Heart right ventricle (tissue), 16 donors: Measurements from ENCODE around the gene RFT1. TPM values are rescaled to one million over a fixed set of nuclear protein-coding genes. Genes with fewer than 3 reads are reported as not detected.

Experiments used
- ATAC-seq, 8 donors: fragments of 200-7000 bp; cut with Tn5 transposase; one replicate each; pipeline ENCODE4 v1.9.1; 2020; ENCODE audit warnings: mild to moderate bottlenecking in 8 of 8, moderate library complexity in 8 of 8, moderate number of reproducible peaks in 1 of 8
- DNase-seq, 2 donors: peaks; one replicate each; pipeline ENCODE4 v3.0.0-alpha.2; 2020
- H3K27ac ChIP-seq, 10 donors: fragments of 200-600 bp; sonication (generic) in 2 of 10; one replicate each; pipeline versions ENCODE4 v1.5.0 to v1.8.0; 2020 to 2022; ENCODE audit warnings: mild to moderate bottlenecking in 3 of 10
- H3K27me3 ChIP-seq, 7 donors: fragments of 200-600 bp; one replicate each; pipeline ENCODE4 v1.8.0; 2021 to 2022; ENCODE audit warnings: mild to moderate bottlenecking in 2 of 7
- H3K36me3 ChIP-seq, 9 donors: fragments of 200-600 bp; sonication (generic) in 1 of 9; one replicate each; pipeline versions ENCODE4 v1.5.0 to v1.8.0; 2020 to 2022; ENCODE audit warnings: mild to moderate bottlenecking in 2 of 9
- H3K4me1 ChIP-seq, 9 donors: fragments of 200-600 bp; sonication (generic) in 1 of 9; one replicate each; pipeline versions ENCODE4 v1.5.0 to v1.8.0; 2020 to 2022; ENCODE audit warnings: mild to moderate bottlenecking in 4 of 9
- H3K4me3 ChIP-seq, 10 donors: fragments of 200-600 bp; sonication (generic) in 2 of 10; one replicate each; pipeline versions ENCODE4 v1.5.0 to v1.8.0; 2020 to 2022; ENCODE audit warnings: mild to moderate bottlenecking in 7 of 10, moderate library complexity in 2 of 10
- H3K9me3 ChIP-seq, 11 donors: fragments of 200-600 bp in 10 of 11; sonication (generic) in 2 of 11; one replicate each; pipeline versions ENCODE4 v1.5.0 to v1.8.0; 2013 to 2022; ENCODE audit warnings: mild to moderate bottlenecking in 2 of 11, control low read depth in 1 of 11, moderate library complexity in 1 of 11
- WGBS, 2 donors: extraction: QIAGEN DNeasy Blood & Tissue Kit; methylation state at CpG; one replicate each; pipeline ENCODE4 v1.1.7; 2013; ENCODE audit warnings: inconsistent platforms in 1 of 2; 5-methylcytosine and 5-hydroxymethylcytosine counted together
- intact Hi-C, 10 donors: fragments of 100-400 bp; cut with DNase I; formaldehyde crosslinking; loops; one replicate each; pipeline versions ENCODE4 v1.11.1 to v1.14.2; 2022
- polyA plus RNA-seq, 2 donors: library from polyadenylated mRNA; stranded (reverse); fragments of 200-250 nt; gene quantifications; one replicate each; pipeline ENCODE4 v1.2.3, GENCODE V29; 2013
- total RNA-seq, 10 donors: library from RNA; stranded (reverse); fragmentation: NEBNext Ultra II Directional in 3 of 10; extraction: Animal tissue kit (Norgen Biotek cat#: 25700) in 3 of 10; gene quantifications; one replicate each; pipeline versions ENCODE4 v1.2.1 to v1.2.4, GENCODE V29; 2021 to 2023
- TF ChIP-seq, protein P1 (sequence below), 9 donors: fragments of 200-600 bp; sonication (generic) in 2 of 9; IDR thresholded peaks; one replicate each; pipeline versions ENCODE4 v1.5.0 to v1.8.0; 2021 to 2022; ENCODE audit warnings: antibody characterized with exemption in 9 of 9, mild to moderate bottlenecking in 5 of 9, moderate library complexity in 1 of 9
- donor health status: Arrhythmogenic right ventricular cardiomyopathy.
- donor health status: ischemic (EF 13 %, LVEDD 7.1; RV severe dilation, severe dysfunction).
- donor health status: healthy with polysubstance abuse.
- donor health status: DM: no; HTN: yes; CAD: no.
- donor health status: DM: no; HTN: no; CAD: no.
- donor health status: ischemic (EF 25% LVEDD 6.9; RV normal size, moderate dysfunction).
- donor health status: ischemic (EF 25% LVEDD 5.7; RV mildly dilated, moderate dysfunction).
- donor health status: healthy.
- donor health status: DM: yes; HTN: yes; CAD: no.
- donor health status: Ischemic cardiomyopathy.
- donor health status: ischemic (EF 35%, LVEDD 5.7; RV mildly dilated, moderate dysfunction).
- donor health status: nonischemic (EF 11% LVEDD 7.7; RV severe dilation, severe dysfunction).
- donor health status: DM: yes; HTN: yes; CAD: no.
- donor health status: PGD.
- donor health status: ischemic (EF 29% LVEDD 5.4; RV normal size, mild dysfunction).
- donor health status: nonischemic (EF 23%, LVEDD 6.1; RV moderate dilation, normal function).

The RFT1 gene
- total and polyA plus RNA-seq, 12 donors, result 4.6 to 13.1 (median 9.1) TPM

DNA sequence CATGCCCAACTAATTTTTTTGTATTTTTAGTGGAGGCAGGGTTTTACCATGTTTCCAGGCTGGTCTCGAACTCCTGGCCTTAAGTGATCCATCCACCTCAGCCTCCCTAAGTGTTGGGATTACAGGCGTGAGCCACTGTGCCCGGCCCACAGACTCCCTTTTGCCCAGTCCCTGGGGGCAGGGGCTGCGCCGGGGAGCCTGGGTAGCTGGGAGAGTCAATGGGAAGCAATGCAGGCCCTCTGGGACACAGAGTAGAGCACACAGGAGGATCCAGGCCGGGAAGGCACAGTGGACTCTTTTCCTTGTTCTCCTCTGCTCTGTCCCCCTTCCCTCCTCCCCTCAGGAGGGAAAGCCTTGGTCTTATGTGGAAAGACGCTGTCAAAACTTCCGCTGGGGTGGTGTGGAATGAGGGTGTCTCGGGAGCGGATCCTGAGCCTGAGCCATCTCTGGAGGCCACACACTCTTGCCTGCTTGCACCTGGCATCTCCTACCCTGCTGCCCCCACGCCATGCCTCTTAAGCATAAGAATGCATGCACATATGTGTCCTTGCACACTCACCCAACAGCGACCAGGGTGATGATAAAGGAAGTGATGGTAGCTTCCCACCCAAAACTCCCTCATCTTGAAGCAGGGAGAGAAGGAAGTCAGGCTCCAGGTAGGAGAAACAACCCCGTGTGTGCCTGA is 18.9 kb upstream of the RFT1 start:
- no peak for ATAC-seq
- H3K9me3 ChIP-seq, result no peaks in the 10 kb centered on the region
- WGBS, 2 donors, result 81 to 87% methylated on average over 13 of the region's 13 CpGs

DNA sequence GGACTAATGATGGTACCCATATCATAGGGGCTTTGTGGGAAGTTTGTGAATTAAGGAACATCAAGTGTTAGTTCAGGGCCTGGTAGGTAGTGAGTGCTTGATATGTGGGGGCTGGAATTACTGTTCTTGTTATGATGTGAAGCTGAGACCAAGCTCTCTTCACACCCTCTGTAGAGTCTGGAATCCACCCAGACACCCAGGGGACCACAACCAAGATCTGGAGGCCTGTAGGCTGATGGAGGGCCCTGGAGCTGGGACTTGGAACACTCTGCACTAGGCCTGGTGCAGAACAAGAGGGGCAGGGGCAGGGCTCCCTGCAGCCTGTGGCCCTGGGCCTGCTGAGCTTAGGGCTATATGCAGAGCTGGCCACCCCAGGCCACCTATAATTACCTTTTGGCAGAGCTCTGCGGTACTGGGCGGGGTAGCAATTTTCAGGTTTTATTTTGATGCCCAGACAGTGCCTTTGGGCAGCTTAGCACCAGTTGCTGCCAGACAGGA is 17.7 kb upstream of the RFT1 start:
- no peaks in the 10 kb centered on the region for H3K36me3 ChIP-seq
- H3K27ac ChIP-seq, result no peak overlapping the region
- H3K27me3 ChIP-seq, result no peaks in the 10 kb centered on the region
- ATAC-seq, result no peak
- no peak for DNase-seq
- 94 to 96% methylated on average over 2 of the region's 2 CpGs for WGBS, 2 donors
- TF ChIP-seq, protein P1, sequence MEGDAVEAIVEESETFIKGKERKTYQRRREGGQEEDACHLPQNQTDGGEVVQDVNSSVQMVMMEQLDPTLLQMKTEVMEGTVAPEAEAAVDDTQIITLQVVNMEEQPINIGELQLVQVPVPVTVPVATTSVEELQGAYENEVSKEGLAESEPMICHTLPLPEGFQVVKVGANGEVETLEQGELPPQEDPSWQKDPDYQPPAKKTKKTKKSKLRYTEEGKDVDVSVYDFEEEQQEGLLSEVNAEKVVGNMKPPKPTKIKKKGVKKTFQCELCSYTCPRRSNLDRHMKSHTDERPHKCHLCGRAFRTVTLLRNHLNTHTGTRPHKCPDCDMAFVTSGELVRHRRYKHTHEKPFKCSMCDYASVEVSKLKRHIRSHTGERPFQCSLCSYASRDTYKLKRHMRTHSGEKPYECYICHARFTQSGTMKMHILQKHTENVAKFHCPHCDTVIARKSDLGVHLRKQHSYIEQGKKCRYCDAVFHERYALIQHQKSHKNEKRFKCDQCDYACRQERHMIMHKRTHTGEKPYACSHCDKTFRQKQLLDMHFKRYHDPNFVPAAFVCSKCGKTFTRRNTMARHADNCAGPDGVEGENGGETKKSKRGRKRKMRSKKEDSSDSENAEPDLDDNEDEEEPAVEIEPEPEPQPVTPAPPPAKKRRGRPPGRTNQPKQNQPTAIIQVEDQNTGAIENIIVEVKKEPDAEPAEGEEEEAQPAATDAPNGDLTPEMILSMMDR (IDR thresholded peaks at IDR 0.05), result no peak
- H3K9me3 ChIP-seq, result no peaks in the 10 kb centered on the region
- H3K4me3 ChIP-seq, result no peak overlapping the region
- H3K4me1 ChIP-seq, result peaks cover 0 to 40% (median 0%) of the 10 kb centered on the region in 9 donors
- intact Hi-C loops, result no loop called here

More for the DNA sequence above, 18.9 kb upstream of the RFT1 start:
- no peak for DNase-seq
- H3K27me3 ChIP-seq, result no peaks in the 10 kb centered on the region
- no peak overlapping the region for H3K4me3 ChIP-seq
- TF ChIP-seq, protein P1 (IDR thresholded peaks at IDR 0.05), result no peak
- no peaks in the 10 kb centered on the region for H3K36me3 ChIP-seq
- H3K27ac ChIP-seq, result no peak overlapping the region
- intact Hi-C loops, result no loop called here
- H3K4me1 ChIP-seq, result peaks cover 0 to 31% (median 0%) of the 10 kb centered on the region in 9 donors

DNA sequence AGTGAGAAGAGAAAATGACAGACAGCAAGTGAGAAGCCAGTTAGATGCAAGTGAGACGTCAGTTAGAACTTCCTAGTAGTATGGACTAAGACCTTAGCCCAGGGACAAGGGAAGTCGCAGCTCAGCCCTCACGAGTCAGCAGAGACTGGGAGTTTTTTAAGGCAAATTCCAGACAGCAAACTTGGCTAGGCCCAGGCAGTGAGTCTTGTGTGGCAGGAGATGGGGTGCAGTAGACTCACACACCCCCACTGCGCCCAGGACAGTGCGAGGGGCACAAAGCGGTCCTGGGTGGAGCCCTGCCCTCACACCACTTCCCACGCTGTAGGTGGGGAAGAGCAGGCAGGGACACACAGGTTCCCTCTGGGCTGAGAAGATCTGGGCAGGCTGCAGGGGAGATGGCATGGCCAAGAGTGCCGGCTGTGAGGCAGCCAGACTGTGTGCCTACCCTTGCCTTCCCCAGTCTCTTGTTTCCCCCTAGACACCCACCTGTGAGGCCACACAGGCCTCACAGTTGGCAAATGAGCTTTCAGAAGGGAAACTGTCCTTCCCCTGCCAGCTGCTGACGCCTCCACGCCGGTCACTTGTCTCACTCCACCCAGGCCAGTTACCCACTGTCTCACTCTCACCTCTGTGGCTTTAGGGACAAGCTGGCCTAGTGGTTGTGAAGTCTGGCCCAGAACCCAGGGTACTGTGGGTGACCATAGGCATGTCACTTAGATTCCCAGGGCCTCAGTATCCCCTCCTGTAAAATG is 17.1 kb upstream of the RFT1 start:
- Histone ChIP-seq H3K9me3 (no peaks in the 10 kb centered on the region), H3K27me3 (no peaks in the 10 kb centered on the region), H3K36me3 (no peaks in the 10 kb centered on the region), H3K4me3 (no peak overlapping the region), H3K4me1 (peaks cover 0 to 44% (median 0%) of the 10 kb centered on the region in 9 donors), H3K27ac (peak overlapping the region in 1 of 10 donors; percentile 61)
- no peak for DNase-seq
- TF ChIP-seq, protein P1 (IDR thresholded peaks at IDR 0.05), result no peak
- intact Hi-C loops, result no loop called here
- ATAC-seq, result no peak
- whole genome bisulfite sequencing, 2 donors, result 83 to 89% methylated on average over 11 of the region's 11 CpGs

- ATAC-seq, result no peak
- TF ChIP-seq, protein P1 (IDR thresholded peaks at IDR 0.05), result no peak
These were observed 16.2 kb upstream of the RFT1 start for GRCh38 chr3:53146319-53146891.

More at GRCh38 chr3:53146319-53146891, 16.2 kb upstream of the RFT1 start:
- WGBS, 2 donors, result 85 to 90% methylated on average over 7 of the region's 7 CpGs
- H3K4me3 ChIP-seq, result no peak overlapping the region
- H3K4me1 ChIP-seq, result peaks cover 0 to 52% (median 0%) of the 10 kb centered on the region in 9 donors
- no peaks in the 10 kb centered on the region for H3K27me3 ChIP-seq
- H3K27ac ChIP-seq, result peak overlapping the region in 1 of 10 donors; percentile 61
- no peaks in the 10 kb centered on the region for H3K9me3 ChIP-seq
- H3K36me3 ChIP-seq, result no peaks in the 10 kb centered on the region
- intact Hi-C loops, result no loop called here
- DNase-seq, result no peak
